Ectodermal cell (in vitro differentiated cells): ENCODE measurements around the gene PIK3R3.

Source experiments
- H3K27ac ChIP-seq: 2 replicates; pipeline ENCODE4 v1.7.0; 2013; ENCODE audit warnings: mild to moderate bottlenecking, low read depth, low read length; ENCODE audit not compliant: insufficient read depth, poor library complexity, severe bottlenecking
- H3K27me3 ChIP-seq: 2 replicates; pipeline ENCODE4 v1.7.0; 2013; ENCODE audit warnings: mild to moderate bottlenecking, low read length; ENCODE audit not compliant: insufficient read depth, control insufficient read depth, poor library complexity, severe bottlenecking
- H3K36me3 ChIP-seq: one replicate; pipeline ENCODE4 v1.7.0; 2013; ENCODE audit warnings: low read length; ENCODE audit not compliant: control insufficient read depth, insufficient read depth
- H3K4me1 ChIP-seq: one replicate; pipeline ENCODE4 v1.7.0; 2013; ENCODE audit warnings: low read length; ENCODE audit not compliant: control insufficient read depth, insufficient read depth
- H3K4me3 ChIP-seq: 2 replicates; pipeline ENCODE4 v1.7.0; 2013; ENCODE audit warnings: low read depth, low read length, control low read depth; ENCODE audit not compliant: insufficient read depth
- H3K9me3 ChIP-seq: 2 replicates; pipeline ENCODE4 v1.7.0; 2013; ENCODE audit warnings: mild to moderate bottlenecking, low read length, moderate library complexity; ENCODE audit not compliant: control insufficient read depth
- WGBS, 2 experiments: methylation state at CpG; one replicate each; pipeline ENCODE4 v1.1.7; 2013; ENCODE audit warnings: missing lambda C conversion rate in 2 of 2; 5-methylcytosine and 5-hydroxymethylcytosine counted together

The PIK3R3 gene

DNA sequence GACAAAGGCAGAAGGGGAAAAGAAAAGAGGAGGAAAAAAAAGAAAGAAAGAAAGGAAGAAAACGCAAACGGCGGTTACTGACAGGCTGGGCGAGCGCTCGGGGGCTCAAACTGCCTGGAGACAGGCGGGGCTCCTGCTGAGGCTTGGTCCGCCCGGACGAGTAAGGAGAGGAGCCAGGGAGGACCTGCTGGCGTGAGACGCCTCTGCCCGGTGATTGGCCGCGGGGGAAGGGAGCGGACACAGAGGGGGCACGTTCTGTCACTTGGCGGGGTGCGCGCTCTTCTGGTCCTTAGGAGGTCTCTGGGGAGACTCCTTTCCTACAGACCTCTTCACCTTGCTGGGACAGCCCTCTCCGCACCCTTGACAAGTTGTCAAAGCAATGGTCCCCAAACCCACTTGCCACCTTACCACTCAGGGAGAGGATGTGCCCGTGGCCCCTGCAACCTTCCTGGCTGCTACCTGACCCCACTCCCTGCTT lies 791 bp upstream of the PIK3R3 start:
- Histone ChIP-seq H3K27me3 (no peaks in the 10 kb centered on the region), H3K27ac (peak overlapping the region; percentile 100), H3K9me3 (no peaks in the 10 kb centered on the region), H3K36me3 (no peaks in the 10 kb centered on the region), H3K4me1 (peaks cover 26% of the 10 kb centered on the region), H3K4me3 (peak overlapping the region; percentile 55)
- 0% methylated on average over 22 of the region's 22 CpGs for WGBS, 2 experiments

DNA sequence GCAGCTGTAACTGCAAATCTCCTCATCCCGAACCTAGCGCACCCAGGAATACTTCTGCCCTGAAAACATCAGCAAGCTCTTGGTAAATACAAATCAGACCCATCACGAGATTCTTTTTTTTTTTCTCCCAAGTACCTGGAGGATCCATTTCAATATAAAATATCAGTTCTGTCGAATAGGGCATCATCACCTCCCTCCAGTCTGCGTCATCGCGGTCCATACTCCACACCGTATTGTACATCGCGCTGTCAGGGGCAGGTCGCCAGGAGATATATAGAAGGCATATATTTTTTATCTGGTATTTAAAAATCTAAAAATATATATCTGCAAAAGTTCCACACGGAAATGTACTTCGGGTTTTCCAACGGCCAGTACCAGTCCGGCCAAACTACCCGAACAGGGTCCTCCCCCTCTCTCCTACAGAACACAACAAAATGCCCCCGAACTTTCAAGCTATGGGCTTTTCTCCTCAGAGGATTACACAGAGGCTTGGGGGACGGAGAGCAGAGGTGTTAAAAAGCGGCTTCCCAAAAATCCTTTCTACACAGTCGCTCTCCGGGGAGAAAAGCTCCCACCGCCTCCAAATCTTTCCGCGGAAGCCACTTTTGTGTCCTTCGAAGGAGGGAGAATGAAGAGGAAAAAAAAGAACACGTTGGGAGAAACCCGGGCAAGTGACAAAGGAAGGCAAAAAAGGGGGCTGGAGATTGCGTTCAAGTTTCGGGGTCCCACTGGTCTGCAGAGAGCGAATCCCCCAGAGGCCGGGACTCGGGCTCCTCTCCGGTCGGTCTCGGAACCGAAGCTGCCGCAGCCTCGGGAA lies 509 bp downstream of the PIK3R3 start:
- peak overlapping the region; percentile 75 for H3K4me3 ChIP-seq
- peak overlapping the region; percentile 100 for H3K27ac ChIP-seq
- peaks cover 18% of the 10 kb centered on the region for H3K4me1 ChIP-seq
- H3K27me3 ChIP-seq: no peaks in the 10 kb centered on the region
- no peaks in the 10 kb centered on the region for H3K9me3 ChIP-seq
- WGBS, 2 experiments: 0 to 1% methylated on average over 34 to 35 of the region's 38 CpGs
- no peaks in the 10 kb centered on the region for H3K36me3 ChIP-seq

DNA sequence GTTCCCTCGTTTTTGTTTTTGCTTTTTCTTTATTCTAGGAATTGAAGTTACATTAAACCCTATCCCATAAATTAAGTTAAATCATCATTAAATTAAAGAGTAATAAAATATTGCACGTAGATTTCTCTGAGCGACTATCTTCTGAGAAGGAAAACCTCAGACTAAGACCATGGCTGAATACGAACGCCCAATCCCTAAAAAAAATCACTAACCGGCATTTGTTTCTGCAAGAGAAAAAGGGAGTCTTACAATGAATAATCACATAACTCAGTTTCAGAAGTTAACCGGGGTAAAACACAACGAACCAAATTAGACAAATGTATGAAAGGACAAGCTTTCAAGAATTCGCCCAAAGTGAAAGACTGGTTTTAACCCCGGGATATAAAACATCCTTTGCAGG lies 1.3 kb downstream of the PIK3R3 start:
- H3K9me3 ChIP-seq: no peaks in the 10 kb centered on the region
- H3K27ac ChIP-seq: no peak overlapping the region
- H3K27me3 ChIP-seq: no peaks in the 10 kb centered on the region
- peak overlapping the region; percentile 75 for H3K4me3 ChIP-seq
- no peaks in the 10 kb centered on the region for H3K36me3 ChIP-seq
- WGBS, 2 experiments: 0 to 3% methylated on average over 8 to 9 of the region's 10 CpGs
- H3K4me1 ChIP-seq: peaks cover 15% of the 10 kb centered on the region

DNA sequence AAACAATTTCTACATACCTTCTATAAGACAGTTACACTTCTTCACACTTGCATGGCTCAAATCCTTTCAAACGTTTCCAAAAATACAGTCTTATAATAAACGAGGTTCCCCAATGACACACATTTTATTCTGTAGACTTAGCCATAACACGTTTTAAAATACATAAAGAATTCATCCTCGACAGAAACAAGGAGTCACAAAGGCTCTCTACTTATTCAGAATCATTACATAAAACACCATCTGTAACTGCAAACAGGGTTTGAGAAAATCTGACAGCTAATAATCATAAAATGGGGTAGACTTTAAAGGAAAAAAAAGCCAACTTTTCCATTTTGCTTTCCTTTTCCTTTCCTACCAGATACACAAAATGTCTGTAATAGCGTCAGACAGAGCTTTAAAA lies 1.8 kb downstream of the PIK3R3 start:
- no peak overlapping the region for H3K27ac ChIP-seq
- 5 to 6% methylated on average over 4 of the region's 5 CpGs for WGBS, 2 experiments
- H3K9me3 ChIP-seq: no peaks in the 10 kb centered on the region
- H3K4me3 ChIP-seq: peak overlapping the region; percentile 75
- no peaks in the 10 kb centered on the region for H3K36me3 ChIP-seq
- no peaks in the 10 kb centered on the region for H3K27me3 ChIP-seq
- H3K4me1 ChIP-seq: peaks cover 15% of the 10 kb centered on the region

DNA sequence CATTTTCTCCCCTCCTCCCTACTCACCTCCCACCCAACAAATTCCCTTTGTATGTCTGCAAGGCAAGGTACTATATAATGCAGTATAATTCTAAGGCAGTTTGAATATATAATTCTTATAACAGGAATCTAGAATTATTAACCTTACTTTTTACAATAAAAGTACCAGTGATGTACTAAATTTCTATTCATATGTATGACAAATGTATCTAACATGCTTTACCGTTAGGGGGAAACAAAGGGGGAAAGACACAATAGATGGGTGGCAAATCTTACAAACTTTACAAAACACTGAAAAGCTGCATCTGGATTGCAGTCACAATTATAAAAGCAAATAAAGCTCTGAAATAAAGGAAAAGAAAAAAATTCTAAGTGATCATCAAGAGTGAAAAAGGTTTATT lies 2.3 kb downstream of the PIK3R3 start:
- Histone ChIP-seq H3K4me3 (peak overlapping the region; percentile 75), H3K36me3 (no peaks in the 10 kb centered on the region), H3K27me3 (no peaks in the 10 kb centered on the region), H3K27ac (no peak overlapping the region), H3K9me3 (no peaks in the 10 kb centered on the region), H3K4me1 (peaks cover 15% of the 10 kb centered on the region)
- WGBS, 2 experiments: no CpG with 5 or more reads among the region's 1 CpG

DNA sequence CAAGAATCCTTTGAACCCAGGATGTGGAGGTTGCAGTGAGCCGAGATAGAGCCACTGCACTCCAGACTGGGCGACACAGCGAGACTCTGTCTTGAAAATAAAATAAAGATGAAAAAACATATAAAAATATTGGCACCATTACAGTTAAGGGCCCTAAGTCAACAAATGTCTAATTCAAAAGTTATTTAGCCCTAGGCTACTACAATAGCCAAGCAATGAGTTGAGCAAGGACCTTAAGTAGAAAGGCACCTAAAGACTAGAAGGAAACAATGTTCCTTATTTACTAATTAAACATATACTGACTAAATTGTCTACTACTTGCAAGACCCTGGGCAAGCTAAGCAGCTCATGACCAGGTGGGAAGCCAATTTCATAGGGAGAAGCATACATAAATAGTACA lies 4.1 kb downstream of the PIK3R3 start:
- H3K27ac ChIP-seq: no peak overlapping the region
- WGBS, 2 experiments: 96 to 100% methylated on average over 1 to 3 of the region's 3 CpGs
- no peak overlapping the region for H3K4me3 ChIP-seq
- peaks cover 4% of the 10 kb centered on the region for H3K4me1 ChIP-seq
- H3K9me3 ChIP-seq: no peaks in the 10 kb centered on the region
- no peaks in the 10 kb centered on the region for H3K36me3 ChIP-seq
- H3K27me3 ChIP-seq: no peaks in the 10 kb centered on the region

DNA sequence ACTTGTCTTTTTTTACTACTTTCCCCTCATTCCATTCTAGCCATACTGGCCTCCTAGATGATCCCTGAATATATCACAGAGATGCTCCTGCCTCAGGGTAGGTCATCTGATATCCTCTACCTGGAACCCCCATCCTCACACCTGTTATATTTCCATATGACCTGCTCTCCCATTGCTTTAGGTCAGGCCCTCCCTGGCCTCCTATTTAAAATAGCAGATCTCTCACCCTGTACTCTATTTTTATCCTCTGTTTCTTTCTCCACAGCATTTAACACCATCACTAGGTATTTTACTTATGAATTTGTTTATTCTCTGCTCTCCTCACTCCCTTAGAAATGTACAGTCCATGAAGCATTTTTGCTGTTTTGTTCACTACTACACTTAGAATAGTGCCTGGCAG lies 13.6 kb downstream of the PIK3R3 start:
- Histone ChIP-seq H3K9me3 (no peaks in the 10 kb centered on the region), H3K4me1 (no peaks in the 10 kb centered on the region), H3K36me3 (no peaks in the 10 kb centered on the region), H3K27ac (no peak overlapping the region), H3K4me3 (no peak overlapping the region), H3K27me3 (no peaks in the 10 kb centered on the region)

DNA sequence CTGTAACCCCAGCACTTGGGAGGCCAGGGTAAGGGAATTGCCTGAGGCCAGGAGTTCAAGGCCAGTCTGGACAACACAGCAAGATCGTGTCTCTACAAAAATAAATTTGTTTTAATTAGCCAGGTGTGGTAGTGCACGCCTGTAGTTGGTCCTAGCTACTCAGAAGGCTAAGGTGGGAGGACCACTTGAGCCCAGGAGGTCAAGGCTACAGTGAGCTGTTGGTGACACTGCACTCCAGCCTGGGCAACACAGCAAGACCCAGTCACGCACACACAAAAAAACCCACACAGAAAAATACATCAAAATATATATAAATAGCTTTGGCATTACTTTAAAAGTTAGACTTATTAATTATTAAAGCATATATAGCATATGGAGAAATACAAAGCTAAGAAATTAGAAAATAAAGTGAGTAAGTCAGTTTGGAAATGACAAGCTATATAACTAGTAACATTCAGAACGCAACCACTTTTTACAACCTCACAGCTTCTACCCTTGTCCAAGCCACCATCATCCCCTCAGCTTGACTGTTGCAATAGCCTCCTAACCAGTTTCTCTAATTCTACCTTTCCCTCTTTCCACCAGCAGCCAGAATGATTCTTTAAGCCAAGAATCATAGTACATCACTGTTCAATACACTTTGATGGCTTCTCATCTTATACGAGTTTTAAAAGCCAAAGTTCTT lies 14.5 kb downstream of the PIK3R3 start:
- no peaks in the 10 kb centered on the region for H3K4me1 ChIP-seq
- no peaks in the 10 kb centered on the region for H3K9me3 ChIP-seq
- H3K27me3 ChIP-seq: no peaks in the 10 kb centered on the region
- no peaks in the 10 kb centered on the region for H3K36me3 ChIP-seq
- H3K4me3 ChIP-seq: no peak overlapping the region
- H3K27ac ChIP-seq: no peak overlapping the region
- WGBS, 2 experiments: 98 to 99% methylated on average over 4 to 5 of the region's 5 CpGs

DNA sequence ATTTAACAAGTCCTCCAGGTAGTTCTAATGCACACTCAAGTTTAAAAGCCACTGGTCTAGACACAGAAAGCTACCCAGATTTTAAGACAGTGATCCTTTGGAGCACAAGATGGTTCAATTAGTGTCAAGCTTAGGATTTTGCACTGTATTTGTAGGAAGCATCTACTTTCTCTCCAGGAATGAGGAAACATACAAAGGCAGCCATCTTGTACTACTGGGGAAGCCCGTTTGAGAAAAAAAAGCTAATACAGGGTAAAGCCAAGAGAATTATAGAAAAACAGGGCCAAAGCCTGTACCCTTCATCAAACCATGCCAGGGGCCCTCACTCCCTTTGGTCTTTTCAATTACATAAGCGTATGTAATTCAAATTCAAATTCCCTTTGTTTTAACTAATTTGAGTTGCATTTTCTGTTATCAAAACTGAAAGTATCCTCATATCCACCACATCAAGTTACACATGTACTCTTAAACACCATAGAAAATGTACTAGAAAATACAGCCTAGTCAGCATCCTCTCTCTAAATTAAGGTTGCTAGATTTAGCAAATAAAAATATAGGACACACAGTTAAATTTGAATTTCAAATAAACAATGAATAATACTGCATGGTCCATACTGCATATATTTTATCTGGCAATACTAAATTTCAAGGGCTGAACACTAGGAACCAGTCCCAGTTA lies 17.4 kb downstream of the PIK3R3 start:
- WGBS, 2 experiments: 90 to 97% methylated on average over 2 of the region's 2 CpGs

DNA sequence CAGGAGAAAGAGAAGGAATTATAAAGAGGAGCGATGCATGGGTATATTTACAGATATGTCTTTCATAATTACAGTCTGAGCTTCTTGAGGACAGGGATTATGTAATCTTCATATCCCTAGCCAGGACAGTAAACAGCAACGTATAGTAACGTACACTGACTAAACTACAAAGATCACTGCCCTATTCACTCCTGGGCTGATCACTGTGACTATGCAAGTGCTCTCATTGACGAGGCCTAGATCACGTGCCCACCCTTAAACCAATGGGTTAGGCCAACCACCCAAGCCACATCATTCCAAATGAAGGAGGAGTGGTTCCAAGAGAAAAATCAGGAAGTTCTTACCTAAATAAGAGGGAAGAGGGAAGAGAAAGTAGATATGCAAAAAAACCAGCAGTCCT lies 18.5 kb downstream of the PIK3R3 start:
- Histone ChIP-seq H3K36me3 (no peaks in the 10 kb centered on the region), H3K4me3 (no peak overlapping the region), H3K9me3 (no peaks in the 10 kb centered on the region), H3K4me1 (no peaks in the 10 kb centered on the region), H3K27me3 (no peaks in the 10 kb centered on the region), H3K27ac (no peak overlapping the region)
- WGBS, 2 experiments: 95 to 96% methylated on average over 5 of the region's 5 CpGs

More for the DNA sequence above, 17.4 kb downstream of the PIK3R3 start:
- H3K9me3 ChIP-seq: no peaks in the 10 kb centered on the region
- no peak overlapping the region for H3K27ac ChIP-seq
- H3K4me3 ChIP-seq: no peak overlapping the region
- no peaks in the 10 kb centered on the region for H3K27me3 ChIP-seq
- no peaks in the 10 kb centered on the region for H3K36me3 ChIP-seq
- H3K4me1 ChIP-seq: no peaks in the 10 kb centered on the region
